NCI-H748 treated with DMSO at 0.1 percent for 48 hours (cell line): ENCODE results near the gene KMT2B.

ENCODE experiments used
- DNase-seq: peaks from one replicate; lab custom pipeline; 2025; lab: John Stamatoyannopoulos, UW

KMT2B gene

GRCh38 chr19:35780058-35780457 lies 62.3 kb downstream of the KMT2B start:
- DNase-seq: no peak

- no peak for DNase-seq
Observed at GRCh38 chr19:35780717-35781116, 62.9 kb downstream of the KMT2B start.

GRCh38 chr19:35781650-35782049 lies 63.8 kb downstream of the KMT2B start:
- DNase-seq: no peak

GRCh38 chr19:35782589-35782988 lies 64.8 kb downstream of the KMT2B start:
- no peak for DNase-seq

- DNase-seq: no peak
Observed at GRCh38 chr19:35783469-35784434, 65.9 kb downstream of the KMT2B start.

GRCh38 chr19:35784503-35785338 lies 66.9 kb downstream of the KMT2B start:
- DNase-seq: no peak

- DNase-seq: no peak
Observed at GRCh38 chr19:35785339-35785627, 67.5 kb downstream of the KMT2B start.

- no peak for DNase-seq
Observed at GRCh38 chr19:35786299-35787160, 68.7 kb downstream of the KMT2B start.

- no peak for DNase-seq
Observed at GRCh38 chr19:35787227-35787799, 69.5 kb downstream of the KMT2B start.
